Fibroblast of peridontal ligament (primary cell): ENCODE data around the gene COL5A1.
"Not testable (repeated sequence)": the region's sequence is repeated elsewhere in the genome, so short reads cannot be mapped to it uniquely, and the experiment has no call there.

Experiments
- DNase-seq: peaks from one replicate; pipeline ENCODE4 v3.0.0-alpha.2; 2010; ENCODE audit errors: extremely low read depth

COL5A1 gene

DNA sequence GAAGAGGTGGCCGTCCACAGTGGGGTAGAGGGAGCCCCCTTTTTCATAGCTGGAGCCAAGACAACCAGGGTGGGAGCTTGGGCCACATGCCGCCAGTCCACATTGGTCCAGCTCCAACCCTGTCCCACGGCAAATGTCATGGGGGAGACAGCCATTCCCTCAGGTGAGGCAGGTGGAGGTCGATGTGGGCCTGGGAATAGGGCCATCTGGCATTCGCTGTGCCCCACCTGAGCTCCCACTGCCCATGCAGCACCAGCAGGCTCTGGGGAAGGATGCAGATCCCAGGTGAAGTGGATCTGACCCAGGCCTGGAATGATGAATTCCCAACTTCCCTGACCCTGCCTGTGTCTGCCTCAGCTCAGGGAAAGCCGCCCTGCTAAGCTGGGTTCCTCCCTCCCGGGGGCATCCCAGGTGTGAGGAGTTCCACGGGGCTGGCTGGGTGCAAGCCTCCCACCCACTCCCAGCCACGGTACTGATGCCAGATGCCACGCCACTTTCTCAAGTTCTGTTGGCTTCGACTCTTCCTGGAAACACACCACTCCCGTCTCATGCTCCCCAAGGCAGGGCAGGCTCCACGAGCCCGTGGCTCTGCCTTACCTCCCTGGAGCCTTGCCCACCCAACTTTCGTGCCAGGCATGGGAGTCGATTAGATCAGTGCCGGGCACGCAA lies 213.8 kb downstream of the COL5A1 start:
- no peak for DNase-seq

DNA sequence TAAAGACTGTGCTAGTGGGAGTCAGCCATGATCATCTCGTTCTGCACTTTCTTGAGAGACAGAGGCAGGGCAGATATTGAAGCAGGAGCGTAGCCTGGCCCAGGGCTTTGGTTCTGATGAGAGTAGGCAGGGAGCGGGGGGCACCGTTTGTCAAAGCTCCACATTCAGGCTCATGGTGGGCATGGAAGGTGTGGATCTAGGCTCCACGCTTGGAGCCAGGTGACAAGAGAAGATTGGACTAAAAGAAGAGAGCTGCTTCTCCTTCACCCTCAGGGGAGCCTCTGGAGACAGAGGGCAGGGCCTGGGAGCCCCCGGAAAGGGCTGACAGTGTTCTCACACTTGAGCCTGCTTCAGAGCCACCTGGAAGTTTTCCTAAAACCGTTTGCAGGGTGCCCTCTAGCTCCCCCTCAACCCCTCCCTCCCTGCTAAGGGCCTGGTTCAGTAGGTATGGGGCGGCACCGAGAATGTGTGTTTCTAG lies 214.3 kb downstream of the COL5A1 start:
- no peak for DNase-seq

DNA sequence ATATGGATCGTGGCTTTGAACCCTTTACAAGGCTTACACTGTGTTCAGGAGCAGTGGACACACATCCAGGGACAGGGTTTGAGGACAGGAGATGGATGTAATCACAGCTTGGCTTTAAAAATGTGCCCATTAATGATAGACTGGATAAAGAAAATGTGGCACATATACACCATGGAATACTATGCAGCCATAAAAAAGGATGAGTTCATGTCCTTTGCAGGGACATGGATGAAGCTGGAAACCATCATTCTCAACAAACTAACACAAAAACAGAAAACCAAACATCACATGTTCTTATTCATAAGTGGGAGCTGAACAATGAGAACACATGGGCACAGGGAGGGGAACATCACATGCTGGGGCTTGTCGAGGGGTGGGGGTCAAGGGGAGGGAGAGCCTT lies 215.8 kb downstream of the COL5A1 start:
- not testable (repeated sequence) for DNase-seq

DNA sequence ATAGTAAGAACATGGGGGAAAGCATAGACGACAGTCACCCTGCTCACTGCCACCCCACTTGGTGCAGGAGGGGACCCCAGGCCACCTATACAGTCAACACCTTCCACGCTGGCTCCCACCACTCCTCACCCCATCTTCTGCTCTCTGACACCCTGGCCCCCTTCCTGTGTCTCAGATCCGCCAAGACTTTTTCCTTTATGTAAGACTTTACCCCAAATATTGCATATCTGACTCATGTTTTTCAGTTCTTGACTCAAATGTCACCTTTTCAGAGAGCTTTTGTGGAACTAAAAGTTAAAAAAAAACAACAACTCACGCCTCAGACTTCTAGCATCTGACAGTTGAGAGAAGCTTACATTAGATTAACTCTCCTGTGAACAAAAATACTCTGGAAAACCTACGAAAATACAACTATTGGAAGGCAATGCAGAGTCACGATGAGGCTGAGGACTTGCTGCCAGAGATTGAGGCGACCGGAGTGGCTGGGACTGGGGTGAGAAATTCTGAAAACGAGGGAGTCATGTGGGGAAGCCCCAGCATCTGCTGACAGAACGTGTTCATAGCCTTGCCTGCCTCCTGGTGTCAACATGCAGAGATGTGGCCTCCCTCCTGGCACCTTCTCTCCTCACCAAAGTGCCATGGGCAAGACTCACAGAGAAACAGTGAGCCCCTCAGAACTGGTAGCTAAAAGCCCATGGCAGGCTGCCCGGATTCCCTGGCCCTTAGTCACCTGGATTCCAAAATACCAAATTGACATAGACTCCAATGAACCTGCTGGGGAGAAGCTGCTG lies 216.6 kb downstream of the COL5A1 start:
- peak; percentile 20 for DNase-seq

DNA sequence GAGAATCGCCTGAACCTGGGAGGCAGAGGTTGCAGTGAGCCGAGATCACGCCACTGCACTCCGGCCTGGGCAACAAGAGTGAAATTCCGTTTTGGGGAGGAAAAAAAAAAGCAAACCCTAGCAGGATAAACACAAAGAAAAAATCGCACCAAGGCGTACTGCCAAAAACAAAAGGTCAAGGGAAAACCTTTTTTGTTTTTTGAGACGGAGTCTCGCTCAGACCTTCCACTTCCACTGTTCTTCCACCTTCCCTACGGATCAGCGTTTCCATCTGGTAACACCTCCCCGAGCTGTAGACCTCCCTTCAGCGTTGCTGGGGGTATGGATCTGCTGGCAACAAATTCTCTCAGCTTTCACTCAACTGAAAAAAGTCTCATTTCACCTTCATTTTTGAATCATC lies 218.9 kb downstream of the COL5A1 start:
- DNase-seq = no peak

DNA sequence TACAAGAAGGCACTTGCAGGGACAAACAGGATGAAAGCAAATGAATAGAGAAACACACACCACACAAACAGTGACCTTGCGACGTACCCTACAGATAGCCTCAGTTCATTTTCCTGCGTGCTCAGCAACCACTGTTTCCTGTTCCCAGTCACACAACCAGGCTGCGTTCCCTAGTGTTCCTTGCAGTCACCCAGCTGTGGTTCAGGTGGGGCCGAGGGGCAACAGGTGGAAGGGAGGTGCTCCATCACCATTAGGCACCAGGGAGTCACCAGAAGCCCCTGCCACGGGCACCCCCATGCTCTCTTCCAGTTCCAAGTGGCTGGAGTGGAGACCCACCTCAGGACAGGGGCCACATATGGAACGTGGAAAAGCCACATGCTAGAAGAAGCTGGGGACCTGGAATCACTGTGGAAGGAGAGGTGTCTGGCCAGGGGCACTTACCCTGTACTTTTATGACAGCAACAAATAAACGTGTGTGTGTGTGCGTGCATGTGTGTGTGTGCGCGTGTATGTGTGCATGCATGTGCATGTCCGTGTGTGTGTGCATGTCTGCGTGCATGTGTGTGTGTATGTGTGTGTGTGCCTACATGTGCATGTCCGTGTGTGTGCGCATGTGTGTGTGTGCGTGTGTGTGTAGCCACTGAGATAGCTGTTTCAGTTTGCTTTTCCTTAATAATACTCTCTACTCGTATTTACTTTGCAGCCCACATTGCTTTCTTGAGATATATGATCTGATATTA lies 220.2 kb downstream of the COL5A1 start:
- no peak for DNase-seq

DNA sequence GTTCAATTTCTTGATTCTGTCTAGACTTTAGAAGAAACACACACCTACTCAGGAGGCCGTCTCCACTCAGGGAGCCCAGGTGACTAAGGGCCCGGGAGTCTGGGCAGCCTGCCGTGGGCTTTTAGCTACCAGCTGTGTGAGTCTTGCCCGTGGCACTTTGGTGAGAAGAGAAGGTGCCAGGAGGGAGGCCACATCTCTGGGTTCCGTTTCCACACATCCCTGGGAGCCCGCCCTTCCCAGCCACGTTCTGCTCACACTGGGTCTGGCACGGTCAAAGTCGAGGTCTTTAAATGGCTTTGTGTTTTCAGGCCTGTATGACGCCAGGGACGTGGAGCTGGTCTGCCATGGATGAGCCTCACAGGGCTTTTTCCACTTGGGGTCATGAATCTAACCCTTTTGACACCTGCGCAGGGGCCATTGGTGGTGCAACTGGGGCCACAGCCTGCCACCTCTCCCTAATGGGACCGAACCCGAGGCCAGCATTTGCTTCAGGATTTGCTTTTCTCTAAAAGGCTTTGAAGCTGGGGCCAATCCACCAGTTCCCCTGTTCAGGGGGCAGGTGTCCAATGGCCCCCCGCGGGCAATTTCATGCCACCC lies 221.8 kb downstream of the COL5A1 start:
- DNase-seq = peak; percentile 38

DNA sequence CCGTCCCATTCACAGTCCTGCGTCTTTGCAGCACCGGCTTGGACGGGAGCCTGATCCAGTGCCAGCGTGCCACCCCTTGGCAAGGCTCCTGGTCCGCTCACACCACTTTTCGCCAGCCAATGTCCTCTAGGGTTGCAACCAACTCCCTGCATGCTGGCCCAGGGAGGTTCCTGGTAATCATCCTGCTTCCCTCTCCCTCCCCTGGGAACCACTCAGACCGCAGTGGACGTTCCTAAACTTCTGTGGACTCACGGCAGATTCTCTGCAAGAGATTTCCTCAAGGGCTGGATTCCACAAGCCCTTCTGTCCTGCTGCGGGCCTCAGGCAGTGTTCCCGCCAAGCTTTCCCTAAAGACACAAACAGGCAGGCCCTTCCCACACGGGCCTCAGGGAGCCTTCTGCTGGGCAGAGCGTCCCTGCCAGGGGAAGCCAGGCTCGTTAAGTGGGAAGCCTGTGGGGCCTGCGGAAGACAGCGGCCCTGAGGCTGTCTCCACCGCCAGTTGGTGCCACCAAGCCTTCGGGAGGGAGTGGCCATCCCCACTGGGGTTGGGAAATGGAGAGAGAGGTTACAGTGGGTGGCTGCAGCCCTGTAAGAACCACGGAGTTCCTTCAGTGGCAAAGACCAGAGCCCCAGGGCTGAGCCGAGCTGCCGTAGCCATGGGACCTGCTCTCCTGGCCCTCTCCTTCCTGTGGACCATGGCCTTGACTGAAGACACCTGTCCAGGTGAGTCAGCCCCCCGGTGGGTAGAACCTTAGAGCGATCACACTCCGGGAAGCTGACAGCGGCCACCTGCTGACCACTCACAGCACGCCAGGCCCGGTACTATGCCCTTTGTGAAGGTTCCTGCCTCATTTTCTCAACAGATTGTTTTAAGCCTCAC lies 222.6 kb downstream of the COL5A1 start:
- peak; percentile 75 for DNase-seq

DNA sequence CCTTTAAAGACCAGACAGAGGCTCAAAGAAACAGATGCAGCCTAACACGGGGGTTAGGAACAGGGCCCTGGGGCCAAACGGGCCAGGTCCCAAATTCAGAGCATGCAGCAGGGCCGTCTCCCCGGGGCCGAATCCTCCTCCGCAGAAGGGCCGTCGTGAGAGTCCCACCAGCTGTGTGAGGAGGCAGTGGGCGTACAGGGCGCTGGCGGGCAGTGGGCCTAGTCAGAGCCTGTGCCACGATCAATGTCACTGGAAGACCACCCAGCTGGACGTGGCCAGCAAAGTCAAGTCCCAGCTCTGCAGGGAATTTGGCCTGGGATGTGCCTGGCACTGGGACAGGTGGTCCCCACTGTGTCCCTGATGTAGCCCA lies 223.2 kb downstream of the COL5A1 start:
- DNase-seq = no peak

DNA sequence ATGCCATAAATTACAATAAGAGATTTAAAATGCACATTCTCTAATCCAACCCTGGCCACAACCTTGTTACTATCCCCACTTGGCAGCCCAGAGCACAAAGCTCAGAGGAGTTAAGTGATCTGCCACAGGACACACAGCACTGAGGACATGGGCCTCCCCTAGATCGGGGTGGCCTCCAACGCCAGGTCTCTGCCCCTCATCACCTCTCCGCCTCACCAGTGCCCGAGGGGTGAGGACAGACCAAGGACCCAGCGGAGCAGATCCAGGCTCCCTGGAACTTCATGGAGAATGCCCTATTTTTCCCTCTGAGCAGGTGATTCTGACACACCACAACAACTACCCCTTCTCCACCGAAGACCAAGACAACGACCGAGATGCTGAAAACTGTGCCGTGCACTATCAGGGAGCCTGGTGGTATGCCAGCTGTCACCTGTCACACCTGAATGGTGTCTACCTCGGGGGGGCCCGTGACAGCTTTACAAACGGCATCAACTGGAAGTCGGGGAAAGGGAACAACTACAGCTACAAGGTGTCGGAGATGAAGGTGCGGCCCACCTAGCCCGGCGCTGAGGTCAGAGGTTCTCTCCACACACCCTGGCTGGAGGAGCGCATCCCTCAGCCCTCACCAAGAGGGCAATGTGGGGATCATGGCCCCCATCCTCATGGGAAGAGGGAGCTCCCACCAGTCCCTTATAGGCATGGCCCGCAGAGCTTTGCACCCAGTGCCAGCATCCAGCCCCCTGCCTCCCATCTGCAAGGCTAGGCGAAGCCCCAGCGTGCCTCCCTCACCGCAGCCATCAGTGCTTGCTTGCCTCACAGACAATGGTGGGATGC lies 226.5 kb downstream of the COL5A1 start:
- no peak for DNase-seq

DNA sequence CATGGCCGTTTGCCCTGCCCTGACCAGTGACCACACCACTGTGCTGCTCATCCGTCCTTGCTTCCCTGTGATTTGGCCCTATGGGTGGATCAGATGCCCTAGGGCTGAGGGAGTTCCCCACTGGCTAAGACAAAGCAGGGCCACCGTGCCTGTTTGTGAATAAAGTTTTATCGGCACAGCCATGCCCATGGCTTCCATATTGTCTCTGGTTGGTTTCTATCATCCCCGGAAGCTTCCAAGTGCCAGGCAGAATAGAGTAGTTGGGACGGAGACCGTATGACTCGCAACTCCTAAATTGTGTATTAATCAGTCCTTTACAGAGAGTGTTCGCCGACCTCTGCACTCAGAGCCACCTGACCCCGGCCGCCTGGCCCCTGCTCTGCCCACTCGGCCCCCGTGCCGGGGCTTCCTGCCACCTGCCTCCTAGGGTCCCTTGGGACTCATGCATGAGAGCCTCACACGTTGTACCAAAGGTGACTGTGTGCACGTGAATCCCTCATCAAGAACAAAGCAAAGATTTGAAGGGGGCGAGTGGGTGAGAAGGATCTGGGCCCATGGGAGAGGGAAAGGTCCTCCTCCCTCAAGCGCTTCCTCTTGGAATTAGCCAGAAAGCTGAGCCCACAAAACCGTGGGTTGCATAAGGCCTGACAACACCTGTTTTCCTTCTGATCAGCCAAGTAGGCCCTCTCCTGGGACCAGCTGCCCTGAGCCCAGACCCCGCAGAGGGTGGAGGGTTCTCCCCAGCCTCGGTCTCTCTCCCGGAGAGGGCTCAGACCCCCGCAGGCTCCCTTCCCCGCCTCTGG lies 227.3 kb downstream of the COL5A1 start:
- DNase-seq = no peak

DNA sequence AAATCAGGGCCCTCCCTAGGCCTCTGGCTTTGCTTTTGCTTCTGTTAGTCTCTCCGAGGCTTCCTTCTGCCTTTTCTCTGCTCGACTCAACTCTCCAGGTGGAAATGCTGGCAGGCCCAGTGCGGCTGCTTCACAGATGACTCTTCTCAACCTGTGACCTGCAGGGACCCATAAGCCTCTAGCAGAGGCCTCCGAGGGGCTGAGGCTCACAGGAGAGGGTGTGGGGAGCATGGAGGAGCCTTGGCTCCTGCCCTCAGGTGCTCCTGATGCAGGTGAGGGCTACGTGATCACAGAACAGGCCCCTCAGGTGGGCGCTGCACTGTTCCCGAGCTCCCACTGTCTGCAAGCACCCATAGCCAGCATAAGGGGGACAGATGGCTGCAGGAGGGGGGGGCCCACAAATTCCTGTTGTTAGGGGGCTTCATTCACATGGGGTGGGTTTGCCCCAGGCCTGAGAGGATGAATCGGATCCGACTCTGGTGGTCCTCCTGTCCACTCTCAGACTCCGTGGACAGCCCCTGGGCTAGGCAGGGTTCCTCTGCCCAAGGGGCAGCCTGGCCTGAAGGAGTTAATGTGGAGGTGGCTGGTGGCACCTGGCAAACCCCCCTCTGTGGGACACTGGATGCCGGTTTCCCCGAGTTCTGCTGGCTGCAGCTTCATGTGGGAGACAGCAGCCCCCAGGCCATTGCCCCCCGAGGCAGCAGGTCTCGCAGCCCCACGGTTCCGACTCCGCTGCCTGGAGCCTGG lies 228.1 kb downstream of the COL5A1 start:
- DNase-seq = no peak

DNA sequence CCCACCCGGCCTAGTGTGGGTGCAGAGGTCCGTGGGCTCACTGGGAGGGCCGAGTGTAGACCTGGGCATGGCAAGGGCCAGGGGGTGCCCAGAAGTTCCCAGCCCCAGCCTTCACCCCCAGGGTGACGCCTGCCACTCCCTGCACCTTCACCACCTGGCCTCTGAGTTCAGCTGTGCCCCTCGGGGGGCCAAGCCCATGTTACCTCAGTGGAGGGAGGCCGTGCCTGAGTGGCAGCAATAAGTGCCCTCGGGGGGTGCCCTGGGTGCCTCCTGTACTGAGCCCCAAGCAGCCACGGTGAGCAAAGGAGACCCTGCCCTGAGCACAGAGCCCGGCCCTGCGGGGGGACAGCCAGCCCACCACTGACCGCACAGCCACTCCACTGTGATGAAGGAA lies 228.7 kb downstream of the COL5A1 start:
- DNase-seq = no peak

DNA sequence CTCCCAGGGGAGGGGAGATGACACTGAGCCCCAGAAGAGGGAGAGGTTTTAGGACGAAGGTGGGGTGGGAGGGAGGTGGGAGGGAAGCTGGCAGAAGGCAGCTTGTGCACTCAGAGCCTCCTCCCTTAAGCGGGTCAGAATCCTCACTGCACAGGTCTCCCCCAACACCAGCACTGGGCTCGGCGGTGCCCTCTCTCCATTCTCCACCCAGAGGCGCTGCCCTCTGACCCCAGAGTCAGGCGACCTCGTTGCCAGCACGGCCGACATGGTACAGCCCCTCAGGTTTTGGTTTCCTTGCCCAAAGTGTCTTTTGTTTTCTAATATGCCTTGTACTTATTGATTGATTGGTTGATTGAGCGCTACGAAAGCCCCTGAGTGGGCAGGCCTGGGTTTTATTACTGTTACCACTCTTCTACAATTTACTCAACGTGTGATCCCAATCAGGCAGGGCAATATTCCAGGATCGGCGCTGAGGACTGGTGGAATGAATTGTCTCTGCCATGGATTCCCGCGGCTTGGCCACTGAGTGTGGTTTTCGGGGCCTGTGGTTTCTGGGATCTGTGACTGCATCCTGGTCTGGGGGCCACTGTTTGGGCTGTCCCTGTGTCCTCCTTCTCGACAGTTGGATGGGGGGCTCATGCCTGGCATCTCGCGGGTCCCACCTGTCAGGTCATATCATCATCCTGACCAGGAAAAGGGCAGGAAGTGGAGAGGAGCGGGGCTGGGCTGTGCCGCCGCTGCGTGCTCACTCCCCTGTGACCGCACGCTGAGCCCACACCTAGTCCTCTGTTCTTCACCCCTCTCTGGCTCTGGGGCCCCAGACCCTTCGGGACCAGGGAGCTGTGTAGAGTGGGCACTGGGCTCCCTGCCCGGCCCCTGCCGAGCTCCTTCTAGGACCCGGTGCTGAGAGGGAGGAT lies 229.4 kb downstream of the COL5A1 start:
- no peak for DNase-seq

DNA sequence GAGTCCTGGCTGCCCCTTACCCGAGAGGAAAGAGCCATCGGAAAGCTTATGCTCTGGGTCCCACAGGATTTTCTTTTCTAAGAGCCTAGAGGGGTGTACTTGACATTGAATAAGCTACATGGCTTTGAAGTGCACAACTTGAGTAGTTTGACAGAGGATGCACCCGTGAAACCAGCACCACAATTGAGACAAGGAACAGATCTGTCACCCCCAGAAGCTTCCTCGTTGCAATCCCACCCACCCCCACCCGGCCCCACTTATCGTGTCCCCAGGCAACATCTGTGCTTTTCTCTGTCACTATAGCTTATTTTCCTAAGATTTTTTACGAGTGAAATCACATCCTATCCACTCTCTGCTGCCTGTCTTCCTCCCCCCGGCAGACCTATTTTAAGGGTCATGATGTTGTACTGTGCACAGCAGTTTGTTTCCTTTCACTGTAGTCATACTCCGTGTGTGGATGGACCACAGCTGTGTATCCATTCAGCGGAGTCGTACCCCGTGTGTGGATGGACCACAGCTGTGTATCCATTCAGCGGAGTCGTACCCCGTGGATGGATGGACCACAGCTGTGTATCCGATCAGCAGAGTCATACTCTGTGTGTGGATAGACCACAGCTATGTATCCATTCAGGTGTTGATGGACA lies 230.2 kb downstream of the COL5A1 start:
- no peak for DNase-seq

DNA sequence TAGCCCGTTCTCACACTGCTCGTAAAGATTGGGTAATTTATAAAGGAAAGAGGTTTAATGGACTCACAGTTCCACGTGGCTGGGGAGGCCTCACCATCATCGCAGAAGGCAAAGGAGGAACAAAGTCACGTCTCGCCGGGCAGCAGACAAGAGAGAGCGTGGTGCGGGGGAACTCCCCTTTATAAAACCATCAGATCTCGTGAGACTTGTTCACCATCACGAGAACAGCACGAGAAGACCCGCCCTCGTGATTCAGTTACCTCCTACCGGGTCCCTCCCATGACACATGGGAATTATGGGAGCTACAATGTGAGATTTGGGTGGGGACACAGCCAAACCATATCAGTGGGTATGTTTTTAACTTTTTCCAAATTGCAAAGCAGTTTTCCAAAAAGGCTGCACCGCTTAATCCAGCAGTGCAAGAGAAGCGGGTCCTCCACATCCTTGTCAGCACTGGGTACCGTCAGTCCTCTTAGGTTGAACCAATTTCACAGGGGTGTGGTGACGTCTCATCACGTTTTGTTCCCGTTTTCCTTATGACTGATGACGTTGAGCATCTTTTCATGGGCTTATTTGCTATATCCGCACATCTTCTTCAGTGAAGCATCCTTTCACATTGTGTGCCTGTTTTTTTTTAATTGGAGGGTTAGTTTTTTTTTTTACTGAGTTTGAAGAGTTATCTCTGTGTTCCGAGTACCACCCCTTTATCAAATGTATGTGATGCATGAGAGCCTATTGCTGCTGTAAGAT lies 231.1 kb downstream of the COL5A1 start:
- no peak for DNase-seq

DNA sequence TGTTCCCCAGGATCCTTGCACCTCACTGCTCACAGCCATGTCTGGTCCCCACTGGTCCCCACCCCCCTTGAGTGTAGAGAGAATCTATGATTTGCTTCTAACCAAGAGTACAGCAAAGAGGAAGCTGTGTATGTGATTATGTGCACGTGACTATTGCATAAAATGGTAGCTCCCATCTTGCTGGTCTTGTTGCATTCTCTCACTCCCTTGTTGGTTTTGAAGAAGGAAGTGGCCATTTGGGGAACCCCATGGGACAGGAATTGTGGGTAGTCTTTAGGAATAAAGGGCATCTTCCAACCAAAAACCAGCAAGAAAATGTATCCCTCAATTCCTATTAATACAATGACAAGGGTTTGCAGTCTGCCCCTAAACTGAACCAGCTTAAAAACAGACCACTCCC lies 233.8 kb downstream of the COL5A1 start:
- DNase-seq = no peak
